Gastrocnemius medialis (tissue), 4 donors: ENCODE measurements around the gene TSHZ3.

Source experiments
- POLR2A ChIP-seq, 2 donors: fragments of 450-650 bp; IDR thresholded peaks; one replicate each; pipeline ENCODE4 v1.6.1; 2017; ENCODE audit warnings: antibody characterized with exemption in 2 of 2, mild to moderate bottlenecking in 2 of 2, moderate library complexity in 2 of 2
- TF ChIP-seq, protein P1 (sequence below), 5 experiments: fragments of 450-650 bp in 3 of 5; fragments of 200-600 bp in 2 of 5; sonication (generic) in 2 of 5; IDR thresholded peaks in 4 of 5; conservative IDR thresholded peaks in 1 of 5; 1 replicate in 4 of 5; 2 replicates in 1 of 5; pipeline ENCODE4 v1.5.1; 2016 to 2019; ENCODE audit warnings: antibody characterized with exemption in 5 of 5, mild to moderate bottlenecking in 3 of 5, moderate library complexity in 3 of 5

DNA sequence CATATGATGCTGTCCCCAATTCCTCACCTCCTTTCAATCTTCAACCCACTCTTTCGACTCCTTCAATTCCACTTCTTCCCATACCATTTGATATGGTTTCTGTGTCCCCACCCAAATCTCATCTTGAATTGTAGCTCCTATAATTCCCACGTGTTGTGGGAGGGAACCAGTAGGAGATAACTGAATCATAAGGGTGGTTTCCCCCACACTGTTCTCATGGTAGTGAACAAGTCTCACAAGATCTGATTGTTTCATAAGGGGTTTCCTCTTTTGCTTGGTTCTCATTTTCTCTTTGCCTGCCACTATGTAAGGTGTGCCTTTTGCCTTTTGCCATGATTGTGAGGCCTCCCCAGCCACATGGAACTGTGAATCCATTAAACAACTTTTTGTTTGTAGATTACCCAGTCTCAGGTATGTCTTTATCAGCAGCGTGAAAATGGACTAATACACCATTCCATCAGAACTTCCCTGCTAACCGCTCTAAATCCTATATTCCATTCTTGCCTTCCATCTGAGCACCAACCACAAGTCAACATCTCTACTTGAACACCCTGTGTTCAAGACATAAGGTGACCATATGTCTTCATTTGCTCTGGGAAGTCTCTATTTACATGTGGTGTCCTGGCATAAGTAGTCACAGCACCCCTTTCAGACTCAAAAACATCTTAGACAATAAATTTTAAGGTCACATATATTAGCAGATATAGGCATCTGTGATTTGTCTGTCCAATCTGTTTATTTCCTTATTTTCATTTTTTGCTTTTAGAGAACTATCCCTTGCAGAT, 122.9 kb downstream of the TSHZ3 start:
- TF ChIP-seq, protein P1, sequence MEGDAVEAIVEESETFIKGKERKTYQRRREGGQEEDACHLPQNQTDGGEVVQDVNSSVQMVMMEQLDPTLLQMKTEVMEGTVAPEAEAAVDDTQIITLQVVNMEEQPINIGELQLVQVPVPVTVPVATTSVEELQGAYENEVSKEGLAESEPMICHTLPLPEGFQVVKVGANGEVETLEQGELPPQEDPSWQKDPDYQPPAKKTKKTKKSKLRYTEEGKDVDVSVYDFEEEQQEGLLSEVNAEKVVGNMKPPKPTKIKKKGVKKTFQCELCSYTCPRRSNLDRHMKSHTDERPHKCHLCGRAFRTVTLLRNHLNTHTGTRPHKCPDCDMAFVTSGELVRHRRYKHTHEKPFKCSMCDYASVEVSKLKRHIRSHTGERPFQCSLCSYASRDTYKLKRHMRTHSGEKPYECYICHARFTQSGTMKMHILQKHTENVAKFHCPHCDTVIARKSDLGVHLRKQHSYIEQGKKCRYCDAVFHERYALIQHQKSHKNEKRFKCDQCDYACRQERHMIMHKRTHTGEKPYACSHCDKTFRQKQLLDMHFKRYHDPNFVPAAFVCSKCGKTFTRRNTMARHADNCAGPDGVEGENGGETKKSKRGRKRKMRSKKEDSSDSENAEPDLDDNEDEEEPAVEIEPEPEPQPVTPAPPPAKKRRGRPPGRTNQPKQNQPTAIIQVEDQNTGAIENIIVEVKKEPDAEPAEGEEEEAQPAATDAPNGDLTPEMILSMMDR (IDR thresholded peaks at IDR 0.05 in 4 of 5, conservative IDR thresholded peaks at IDR 0.05 in 1 of 5) = no peak
- TF ChIP-seq POLR2A (IDR thresholded peaks at IDR 0.05) = no peak
